ENCODE data around the gene TMEM198. TPM values are rescaled to one million over a fixed set of nuclear protein-coding genes. Genes with fewer than 3 reads are reported as not detected.

TMEM198 gene
- total RNA-seq, 4 donors from 2014 or later, result 0.77 to 5.3 (median 5.1) TPM; not detected in 1

- Histone ChIP-seq H3K9me3 (no peaks in the 10 kb centered on the region), H3K4me1 (peaks cover 3 to 17% of the 10 kb centered on the region in 2 donors), H3K27me3 (no peaks in the 10 kb centered on the region), H3K27ac (no peak overlapping the region), H3K36me3 (no peaks in the 10 kb centered on the region), H3K4me3 (no peak overlapping the region)
- intact Hi-C loops (cut with DNase I; ENCODE audit: low total_unique reads), result no loop called here
- TF ChIP-seq POLR2A (IDR thresholded peaks at IDR 0.05) (no peak), CTCF (IDR thresholded peaks at IDR 0.05) (no peak)
- DNase-seq, result no peak
Measured at GRCh38 chr2:219555956-219556355, 12.1 kb downstream of the TMEM198 start.

GRCh38 chr2:219556413-219556812, 12.6 kb downstream of the TMEM198 start:
- no peaks in the 10 kb centered on the region for H3K36me3 ChIP-seq

GRCh38 chr2:219557320-219557719, 13.5 kb downstream of the TMEM198 start:
- no peaks in the 10 kb centered on the region for H3K36me3 ChIP-seq

More at GRCh38 chr2:219556413-219556812, 12.6 kb downstream of the TMEM198 start:
- Histone ChIP-seq H3K4me1 (peaks cover 3 to 13% of the 10 kb centered on the region in 2 donors), H3K27ac (no peak overlapping the region), H3K9me3 (no peaks in the 10 kb centered on the region), H3K4me3 (no peak overlapping the region), H3K27me3 (no peaks in the 10 kb centered on the region)
- intact Hi-C loops (cut with DNase I; ENCODE audit: low total_unique reads), result no loop called here
- no peak for DNase-seq
- TF ChIP-seq CTCF (IDR thresholded peaks at IDR 0.05) (no peak), POLR2A (IDR thresholded peaks at IDR 0.05) (no peak)

GRCh38 chr2:219557791-219558785, 14.3 kb downstream of the TMEM198 start:
- no peak overlapping the region for H3K27ac ChIP-seq
- peaks cover under 1 to 1% of the 10 kb centered on the region in 2 donors for H3K4me1 ChIP-seq
- intact Hi-C loops (cut with DNase I; ENCODE audit: low total_unique reads), result no loop called here
- TF ChIP-seq CTCF (IDR thresholded peaks at IDR 0.05) (no peak), POLR2A (IDR thresholded peaks at IDR 0.05) (no peak)
- H3K9me3 ChIP-seq, result no peaks in the 10 kb centered on the region
- no peak overlapping the region for H3K4me3 ChIP-seq
- DNase-seq, result no peak
- H3K36me3 ChIP-seq, result no peaks in the 10 kb centered on the region
- H3K27me3 ChIP-seq, result no peaks in the 10 kb centered on the region

More at GRCh38 chr2:219557320-219557719, 13.5 kb downstream of the TMEM198 start:
- TF ChIP-seq CTCF (IDR thresholded peaks at IDR 0.05) (no peak), POLR2A (IDR thresholded peaks at IDR 0.05) (no peak)
- Histone ChIP-seq H3K27me3 (no peaks in the 10 kb centered on the region), H3K9me3 (no peaks in the 10 kb centered on the region), H3K4me3 (no peak overlapping the region), H3K27ac (no peak overlapping the region), H3K4me1 (peaks cover 3 to 5% of the 10 kb centered on the region in 2 donors)
- intact Hi-C loops (cut with DNase I; ENCODE audit: low total_unique reads), result no loop called here
- DNase-seq, result no peak
